NCI-H128 (cell line): ENCODE results near the gene TEX26.

Experiments
- DNase-seq: peaks from one replicate; lab custom pipeline; 2025; ENCODE audit not compliant: unreplicated experiment; lab: John Stamatoyannopoulos, UW

TEX26 gene

GRCh38 chr13:31011193-31011860 is 78.9 kb downstream of the TEX26 start:
- DNase-seq, result no peak

GRCh38 chr13:31011901-31012654 is 79.6 kb downstream of the TEX26 start:
- no peak for DNase-seq

- DNase-seq, result no peak
Measured at GRCh38 chr13:31012655-31013024, 80.2 kb downstream of the TEX26 start.

GRCh38 chr13:31014456-31014855 is 82.0 kb downstream of the TEX26 start:
- DNase-seq, result no peak

GRCh38 chr13:31015199-31015598 is 82.7 kb downstream of the TEX26 start:
- no peak for DNase-seq

- DNase-seq, result no peak
Measured at GRCh38 chr13:31016342-31017325, 84.2 kb downstream of the TEX26 start.

- no peak for DNase-seq
Measured at GRCh38 chr13:31018511-31018910, 86.1 kb downstream of the TEX26 start.

GRCh38 chr13:31020996-31021395 is 88.5 kb downstream of the TEX26 start:
- DNase-seq, result no peak

- DNase-seq, result no peak
Measured at GRCh38 chr13:31022288-31022895, 89.9 kb downstream of the TEX26 start.

GRCh38 chr13:31022928-31023530 is 90.6 kb downstream of the TEX26 start:
- no peak for DNase-seq
